ENCODE measurements around the gene TSGA10IP.

GRCh38 chr11:65941720-65942310 is 3.5 kb upstream of the TSGA10IP start:
- TF ChIP-seq CTCF (IDR thresholded peaks at IDR 0.05; ENCODE audit: low read depth, low read length, poor library complexity, severe bottlenecking) (no peak), EZH2phosphoT487 (IDR thresholded peaks at IDR 0.05; ENCODE audit: borderline replicate concordance, low read length) (no peak)
